Transverse colon (tissue), 4 donors: ENCODE results near the gene PTGES. TPM values are rescaled to one million over a fixed set of nuclear protein-coding genes. Genes with fewer than 3 reads are reported as not detected.

Source experiments
- DNase-seq: peaks from one replicate; pipeline ENCODE4 v3.0.0-alpha.2; 2019
- H3K27ac ChIP-seq, 4 donors: fragments of 200-600 bp; sonication (generic); 2 replicates each; pipeline ENCODE4 v1.5.1; 2016 to 2018; ENCODE audit warnings: inconsistent platforms in 4 of 4
- H3K27me3 ChIP-seq: fragments of 200-600 bp; sonication (generic); 2 replicates; pipeline ENCODE4 v1.5.1; 2017; ENCODE audit warnings: inconsistent platforms
- H3K36me3 ChIP-seq, 4 donors: fragments of 200-600 bp; sonication (generic); 2 replicates each; pipeline ENCODE4 v1.5.1; 2017 to 2019; ENCODE audit warnings: inconsistent platforms in 4 of 4
- H3K4me1 ChIP-seq, 4 donors: fragments of 200-600 bp; sonication (generic); 2 replicates each; pipeline ENCODE4 v1.5.1; 2017 to 2020; ENCODE audit warnings: inconsistent platforms in 4 of 4
- H3K4me3 ChIP-seq, 4 donors: fragments of 200-600 bp; sonication (generic); 1 replicate in 1 of 4; 2 replicates in 3 of 4; pipeline versions ENCODE4 v1.5.1 to v1.6.1; 2017 to 2019; ENCODE audit warnings: inconsistent platforms in 4 of 4
- H3K9me3 ChIP-seq, 2 donors: fragments of 200-600 bp; sonication (generic); 2 replicates each; pipeline ENCODE4 v1.5.1; 2017 to 2019; ENCODE audit warnings: inconsistent platforms in 2 of 2
- CTCF ChIP-seq, 5 experiments: fragments of 200-600 bp in 3 of 5; fragments of 450-650 bp in 2 of 5; sonication (generic) in 3 of 5; IDR thresholded peaks; 1 replicate in 2 of 5; 2 replicates in 3 of 5; pipeline ENCODE4 v1.5.1; 2016 to 2017; ENCODE audit warnings: antibody characterized with exemption in 5 of 5, inconsistent platforms in 3 of 5, mild to moderate bottlenecking in 2 of 5, moderate library complexity in 1 of 5
- EP300 ChIP-seq: sonication (generic); formaldehyde crosslinking; IDR thresholded peaks from one replicate; pipeline ENCODE4 v1.6.1; 2017; ENCODE audit warnings: antibody characterized with exemption, low read depth
- POLR2A ChIP-seq: fragments of 450-650 bp; IDR thresholded peaks from one replicate; pipeline ENCODE4 v1.6.1; 2016; ENCODE audit warnings: antibody characterized with exemption, mild to moderate bottlenecking, moderate library complexity
- POLR2AphosphoS5 ChIP-seq, 3 donors: sonication (generic); formaldehyde crosslinking; IDR thresholded peaks; one replicate each; pipeline ENCODE4 v1.6.1; 2016; ENCODE audit warnings: antibody characterized with exemption in 3 of 3
- WGBS, 2 donors: methylation state at CpG; one replicate each; pipeline ENCODE4 v1.1.5; 2018; ENCODE audit warnings: low coverage in 1 of 2; 5-methylcytosine and 5-hydroxymethylcytosine counted together
- in situ Hi-C, 4 donors: fragments of 200-750 bp; cut with MboI; loops; one replicate each; pipeline versions ENCODE4 v1.15.0 to v1.15.1; 2017; ENCODE audit warnings: low sequenced_read_pairs in 3 of 4, low pct_ligation_motif_present in 1 of 4, low pct_unique_long_range_greater_than_20kb in 1 of 4
- intact Hi-C: fragments of 100-400 bp; cut with DNase I; formaldehyde crosslinking; loops from one replicate; pipeline ENCODE4 v1.15.1; 2023; ENCODE audit warnings: low total_unique reads
- total RNA-seq, 4 donors: library from RNA; depleted of rRNA; stranded (reverse); fragments of >200 nt; gene quantifications; one replicate each; pipeline ENCODE4 v1.1.0, GENCODE V29; 2016

Gene PTGES
- total RNA-seq, 4 donors from 2014 or later: 0.75 to 11.0 (median 2.2) TPM

- 82 to 90% methylated on average over 3 to 7 of the region's 7 CpGs for WGBS, 2 donors
- intact Hi-C loops: no loop called here
- no peak for TF ChIP-seq POLR2AphosphoS5 (IDR thresholded peaks at IDR 0.05)
- TF ChIP-seq CTCF (IDR thresholded peaks at IDR 0.05): no peak
- no peak for TF ChIP-seq POLR2A
- TF ChIP-seq EP300: no peak
Measured at GRCh38 chr9:129740174-129740573, 12.7 kb downstream of the PTGES start.

GRCh38 chr9:129739432-129739831, 13.4 kb downstream of the PTGES start:
- Histone ChIP-seq H3K27me3 (peaks cover 2% of the 10 kb centered on the region), H3K9me3 (no peaks in the 10 kb centered on the region), H3K4me1 (peaks cover 0 to 9% (median 6%) of the 10 kb centered on the region in 4 donors), H3K27ac (no peak overlapping the region), H3K4me3 (no peak overlapping the region), H3K36me3 (no peaks in the 10 kb centered on the region)
- TF ChIP-seq POLR2AphosphoS5 (IDR thresholded peaks at IDR 0.05) (no peak), CTCF (IDR thresholded peaks at IDR 0.05) (no peak), POLR2A (no peak)
- 93 to 94% methylated on average over 8 to 16 of the region's 16 CpGs for whole genome bisulfite sequencing, 2 donors
- DNase-seq: no peak
- in situ Hi-C loops (loop anchor here in 2 of 4 donors (5.0 to 10.0 kb wide), 2 partner anchors 43 to 45 kb away; no protein-coding TSS in a partner anchor), intact Hi-C loops (no loop called here)

More at GRCh38 chr9:129740174-129740573, 12.7 kb downstream of the PTGES start:
- Histone ChIP-seq H3K4me3 (no peak overlapping the region), H3K27ac (no peak overlapping the region), H3K9me3 (no peaks in the 10 kb centered on the region), H3K36me3 (no peaks in the 10 kb centered on the region), H3K27me3 (peaks cover 2% of the 10 kb centered on the region), H3K4me1 (peaks cover 0 to 9% (median 6%) of the 10 kb centered on the region in 4 donors)
- in situ Hi-C loops: loop anchor here in 1 of 4 donors (5.0 kb wide), 1 partner anchor 42 kb away; no protein-coding TSS in a partner anchor
- DNase-seq: no peak

GRCh38 chr9:129737479-129738274, 15.2 kb downstream of the PTGES start:
- 6% methylated on average over 45 of the region's 48 CpGs; no CpG with 5 or more reads in 1 of the 2 donors for WGBS, 2 donors
- in situ Hi-C loops: loop anchor here in 2 of 4 donors (5.0 to 10.0 kb wide), 2 partner anchors 45 to 47 kb away; no protein-coding TSS in a partner anchor
- H3K27me3 ChIP-seq: peaks cover 2% of the 10 kb centered on the region

More at GRCh38 chr9:129737479-129738274, 15.2 kb downstream of the PTGES start:
- TF ChIP-seq CTCF (IDR thresholded peaks at IDR 0.05) (peak; percentile 97 to 99 (median 98)), EP300 (no peak), POLR2AphosphoS5 (IDR thresholded peaks at IDR 0.05) (peak; percentile 9 to 29 (median 24)), POLR2A (no peak)
- H3K4me1 ChIP-seq: peaks cover 0 to 9% (median 6%) of the 10 kb centered on the region in 4 donors
- intact Hi-C loops: loop anchor here (1.0 kb wide), 1 partner anchor 46 kb away; no protein-coding TSS in a partner anchor
- peak; percentile 90 for DNase-seq
- H3K36me3 ChIP-seq: no peaks in the 10 kb centered on the region
- peak overlapping the region; percentile 47 to 71 (median 58) for H3K4me3 ChIP-seq
- peak overlapping the region; percentile 43 to 81 (median 74) for H3K27ac ChIP-seq
- H3K9me3 ChIP-seq: no peaks in the 10 kb centered on the region
